ENCODE results near the gene MRM1.

MRM1 gene, protein sequence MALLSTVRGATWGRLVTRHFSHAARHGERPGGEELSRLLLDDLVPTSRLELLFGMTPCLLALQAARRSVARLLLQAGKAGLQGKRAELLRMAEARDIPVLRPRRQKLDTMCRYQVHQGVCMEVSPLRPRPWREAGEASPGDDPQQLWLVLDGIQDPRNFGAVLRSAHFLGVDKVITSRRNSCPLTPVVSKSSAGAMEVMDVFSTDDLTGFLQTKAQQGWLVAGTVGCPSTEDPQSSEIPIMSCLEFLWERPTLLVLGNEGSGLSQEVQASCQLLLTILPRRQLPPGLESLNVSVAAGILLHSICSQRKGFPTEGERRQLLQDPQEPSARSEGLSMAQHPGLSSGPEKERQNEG

DNA sequence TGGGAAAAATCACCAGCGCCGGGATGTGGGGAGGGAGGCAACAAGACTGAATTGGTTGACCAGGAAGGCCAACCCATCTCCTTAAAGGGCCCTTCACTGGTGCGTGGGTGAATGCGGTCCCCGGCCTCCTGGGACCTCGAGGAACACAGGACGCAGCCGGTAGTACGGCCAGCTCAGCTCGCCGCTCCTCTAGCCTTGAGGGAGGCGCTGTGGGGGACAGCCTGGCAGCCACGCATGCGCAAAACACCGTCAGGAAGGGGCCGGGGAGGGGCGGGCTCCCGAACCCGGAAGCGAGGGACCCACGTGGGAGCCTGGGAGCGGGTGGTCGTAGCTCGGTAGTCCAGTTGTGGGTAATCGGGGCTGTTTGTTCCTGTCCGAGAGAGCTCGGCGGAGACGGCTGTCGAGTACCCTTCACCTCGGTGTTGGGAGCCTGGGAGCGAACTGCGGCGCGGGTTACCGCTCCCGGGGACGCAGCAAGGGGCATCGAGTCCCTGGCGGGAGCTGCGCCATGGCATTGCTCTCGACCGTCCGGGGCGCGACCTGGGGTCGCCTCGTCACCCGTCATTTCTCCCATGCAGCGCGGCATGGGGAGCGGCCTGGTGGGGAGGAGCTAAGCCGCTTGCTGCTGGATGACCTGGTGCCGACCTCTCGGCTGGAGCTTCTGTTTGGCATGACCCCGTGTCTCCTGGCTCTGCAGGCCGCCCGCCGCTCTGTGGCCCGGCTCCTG, at the start of gene MRM1:
Gene MRM1, plus strand, starts transcription at position 281 of the 727 bp plus-strand sequence. Its CDS starts 228 bp downstream, at position 509.
- DNase-seq, result peak; percentile 82 to 93

DNA sequence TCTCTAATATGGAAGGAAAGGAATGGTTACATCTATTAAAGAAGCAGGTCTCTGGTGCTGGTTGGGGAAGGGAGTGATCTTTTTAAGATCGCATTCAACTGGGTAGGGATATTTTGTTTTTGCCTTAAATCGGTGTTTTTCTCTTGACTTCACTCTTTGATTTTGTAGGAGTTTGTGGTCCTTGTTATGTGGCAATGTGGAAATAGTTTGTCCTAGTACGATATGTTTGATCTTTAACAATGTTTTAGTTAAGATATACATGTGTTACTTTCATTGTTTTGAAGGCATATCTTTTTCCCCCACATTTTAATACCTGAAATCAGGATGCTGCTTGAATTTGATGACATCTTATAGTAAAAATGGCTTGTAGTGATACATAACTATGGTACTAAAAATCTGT, 47.9 kb upstream of the MRM1 start:
- no peak for DNase-seq

DNA sequence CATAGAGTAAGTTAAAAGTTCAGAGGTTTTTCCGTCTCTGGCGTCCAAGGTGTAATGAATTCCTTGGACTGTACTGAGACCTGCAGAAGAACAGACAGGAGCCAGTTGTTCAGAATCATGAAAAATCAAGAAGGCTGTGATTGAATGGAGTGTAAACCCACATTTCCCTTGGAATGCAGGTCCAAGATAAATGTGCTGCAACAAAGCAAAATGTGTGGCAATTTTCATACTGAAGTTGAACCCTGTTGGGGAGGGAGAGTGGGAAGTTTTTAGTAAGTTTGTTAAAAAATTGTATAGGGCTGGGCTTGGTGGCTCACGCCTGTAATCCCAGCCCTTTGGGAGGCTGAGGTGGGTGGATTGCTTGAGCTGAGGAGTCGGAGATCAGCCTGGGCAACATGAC, 35.3 kb upstream of the MRM1 start:
- DNase-seq, result no peak

DNA sequence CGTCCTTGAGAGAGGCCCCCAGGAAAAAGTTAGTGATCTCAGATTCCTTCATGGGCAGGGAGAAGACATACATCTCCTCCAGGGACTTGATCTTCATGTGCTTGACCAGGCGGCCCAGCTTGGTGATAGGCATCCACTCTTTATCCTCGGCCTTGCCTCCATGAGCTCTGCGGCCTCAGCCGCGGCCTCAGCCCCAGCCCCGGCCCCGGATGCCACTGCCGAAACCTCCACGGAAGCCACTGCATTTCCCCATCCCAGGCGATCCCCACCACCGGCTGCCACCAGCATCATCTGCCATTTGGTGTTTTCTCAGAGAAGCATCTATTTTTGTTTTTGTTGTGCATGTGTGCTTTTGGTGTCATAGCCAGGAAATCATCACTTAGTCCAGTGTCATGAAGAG, 26.4 kb upstream of the MRM1 start:
- DNase-seq, result no peak

DNA sequence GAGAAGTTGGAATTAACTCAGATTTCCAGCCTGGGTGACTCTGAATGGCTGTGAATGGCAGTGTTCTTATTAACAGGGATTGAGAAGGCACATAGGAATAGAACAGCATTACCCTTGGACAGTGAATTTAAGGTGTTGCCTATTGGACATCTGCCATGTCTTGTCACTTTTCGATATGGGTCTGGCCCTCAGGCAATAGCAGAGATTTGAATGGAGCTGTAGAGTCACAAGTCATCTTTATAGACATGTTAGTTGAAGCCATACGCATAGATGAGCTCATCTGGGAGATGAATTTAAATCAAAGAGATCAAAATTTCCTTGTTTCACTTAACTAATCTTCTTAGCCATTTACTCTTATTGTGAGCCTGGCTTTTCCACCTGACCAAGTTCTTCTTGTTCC, 24.6 kb upstream of the MRM1 start:
- DNase-seq, result no peak

DNA sequence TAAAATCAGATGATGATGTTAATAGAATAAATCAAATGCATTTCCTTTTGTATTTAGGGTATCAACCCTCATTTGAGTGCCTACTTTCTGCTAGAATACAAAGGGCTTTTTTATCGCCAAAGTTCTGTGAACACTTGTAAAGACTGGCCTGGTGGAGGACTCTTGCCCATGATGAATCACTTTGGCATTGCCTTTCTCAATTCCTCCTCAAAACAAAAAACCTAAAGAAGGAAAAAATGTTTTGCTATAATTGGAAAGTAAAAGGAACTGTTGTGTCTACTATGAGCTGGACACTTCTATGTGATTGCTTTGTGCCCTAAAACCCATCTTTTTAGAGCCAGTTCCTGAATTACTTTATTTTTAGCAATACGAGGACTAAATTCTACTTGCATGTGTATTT, 22.7 kb upstream of the MRM1 start:
- DNase-seq, result no peak

DNA sequence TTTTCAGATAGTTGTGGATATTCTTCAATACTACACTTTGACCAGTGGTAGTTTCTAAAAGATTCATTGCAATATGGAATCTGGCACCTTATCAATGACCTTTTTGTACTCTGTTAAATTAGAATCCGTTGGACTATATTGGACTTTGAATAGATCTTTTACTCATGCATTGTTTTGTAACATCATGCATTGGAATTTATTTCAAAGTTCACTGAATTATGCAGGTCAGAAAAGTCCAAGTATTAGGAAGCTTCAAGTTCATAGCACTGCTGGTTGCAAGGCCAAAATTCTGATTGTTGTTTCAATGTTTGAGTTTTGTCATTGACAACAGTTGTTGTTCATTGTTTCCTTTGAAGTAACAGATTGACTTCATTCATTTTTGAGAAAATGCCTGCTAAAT, 17.6 kb upstream of the MRM1 start:
- no peak for DNase-seq

DNA sequence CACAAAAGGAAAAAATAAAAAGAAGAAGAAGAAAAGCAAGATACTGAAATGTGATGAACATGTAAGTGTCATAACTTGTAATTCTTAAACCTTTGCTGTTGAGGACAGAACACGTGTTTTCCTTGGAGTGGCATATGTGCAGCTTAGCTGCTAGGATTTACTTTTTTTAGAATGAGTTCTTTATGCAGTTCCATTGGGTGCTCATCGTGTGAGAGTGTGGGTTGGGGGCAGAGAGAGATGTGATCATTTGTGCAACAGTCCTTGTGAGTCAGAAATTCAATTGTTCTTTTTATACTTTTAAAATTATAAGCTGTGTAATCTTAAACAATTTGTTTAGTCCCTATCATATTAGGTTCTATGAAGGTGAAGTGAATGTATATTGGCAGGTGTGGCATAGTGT, 15.2 kb upstream of the MRM1 start:
- DNase-seq, result no peak

DNA sequence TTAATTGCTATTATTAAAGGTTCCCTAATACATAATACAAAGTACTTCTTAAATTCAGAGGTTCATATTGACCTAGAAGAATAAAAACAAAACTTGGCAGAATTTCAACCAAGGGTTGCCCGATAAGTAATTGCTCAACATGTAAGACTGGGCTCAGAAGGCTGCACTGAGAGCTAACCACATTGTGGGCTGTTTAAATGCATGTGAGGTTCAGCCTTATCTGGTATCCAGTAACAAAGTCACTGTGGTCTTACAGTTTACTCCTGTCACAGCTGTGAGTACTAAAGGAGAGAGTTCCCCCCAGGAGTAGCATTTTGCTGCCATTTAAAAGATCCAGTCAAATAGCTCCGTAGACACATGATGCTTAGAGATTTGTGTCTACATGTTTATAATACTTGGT, 11.3 kb upstream of the MRM1 start:
- DNase-seq, result no peak

DNA sequence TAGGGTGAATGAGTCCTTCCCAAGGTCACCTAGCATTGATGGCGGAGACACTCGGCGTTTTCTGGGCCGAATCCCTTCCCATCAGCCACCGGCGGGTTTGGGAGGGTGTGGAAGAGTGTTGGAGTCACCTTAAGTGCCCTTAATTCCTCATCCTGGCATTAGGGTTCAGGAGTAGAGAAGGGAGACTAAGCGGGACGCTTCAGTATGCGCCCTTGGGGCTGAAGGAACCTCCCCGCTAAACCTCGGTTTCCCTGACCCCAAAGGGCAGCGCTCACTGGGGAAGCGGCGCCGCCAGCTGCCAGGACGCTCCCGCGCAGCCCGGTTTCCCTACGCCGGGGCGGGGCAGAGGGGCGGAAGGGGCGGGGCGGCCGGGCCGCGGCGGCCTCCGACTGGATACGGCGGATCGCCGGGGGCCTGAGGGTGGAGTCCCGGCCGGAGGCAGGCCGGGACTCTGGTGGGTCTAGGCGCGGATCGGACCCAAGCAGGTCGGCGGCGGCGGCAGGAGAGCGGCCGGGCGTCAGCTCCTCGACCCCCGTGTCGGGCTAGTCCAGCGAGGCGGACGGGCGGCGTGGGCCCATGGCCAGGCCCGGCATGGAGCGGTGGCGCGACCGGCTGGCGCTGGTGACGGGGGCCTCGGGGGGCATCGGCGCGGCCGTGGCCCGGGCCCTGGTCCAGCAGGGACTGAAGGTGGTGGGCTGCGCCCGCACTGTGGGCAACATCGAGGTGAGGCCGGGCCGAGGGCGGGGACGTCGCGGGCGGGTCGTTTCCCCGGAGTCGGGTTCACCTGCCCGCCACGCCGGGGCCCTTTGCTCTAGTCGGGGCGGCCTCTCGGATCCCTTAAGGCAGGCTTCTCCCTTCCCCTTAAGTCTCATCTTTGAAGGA, 9.7 kb upstream of the MRM1 start, which contains the start of gene DHRS11:
Gene DHRS11, plus strand, starts transcription at position 446 of the 882 bp plus-strand sequence. Its CDS starts 131 bp downstream, at position 577.
- peak in 1 of 2 experiments; percentile 70 for DNase-seq

DNA sequence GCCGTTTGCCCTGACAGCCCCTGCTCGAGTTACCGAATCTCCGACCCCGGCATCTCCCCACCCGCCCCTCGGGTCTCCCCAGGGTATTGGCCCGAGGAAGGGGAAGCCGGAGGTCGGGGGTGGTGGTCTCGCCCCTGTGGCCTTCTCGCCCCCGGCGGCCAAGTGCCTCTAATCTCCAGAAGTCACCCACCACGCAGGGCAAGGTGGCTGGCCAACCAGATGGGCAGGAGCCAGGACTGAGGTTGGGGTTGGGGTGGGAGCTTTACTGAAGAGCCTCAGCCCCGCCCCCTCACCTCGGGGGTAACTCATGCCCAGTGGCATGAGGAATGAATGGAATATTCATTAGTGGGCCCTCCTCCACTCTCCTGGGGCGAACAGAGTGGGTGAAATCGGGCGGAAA, 9.1 kb upstream of the MRM1 start:
- DNase-seq, result no peak

DNA sequence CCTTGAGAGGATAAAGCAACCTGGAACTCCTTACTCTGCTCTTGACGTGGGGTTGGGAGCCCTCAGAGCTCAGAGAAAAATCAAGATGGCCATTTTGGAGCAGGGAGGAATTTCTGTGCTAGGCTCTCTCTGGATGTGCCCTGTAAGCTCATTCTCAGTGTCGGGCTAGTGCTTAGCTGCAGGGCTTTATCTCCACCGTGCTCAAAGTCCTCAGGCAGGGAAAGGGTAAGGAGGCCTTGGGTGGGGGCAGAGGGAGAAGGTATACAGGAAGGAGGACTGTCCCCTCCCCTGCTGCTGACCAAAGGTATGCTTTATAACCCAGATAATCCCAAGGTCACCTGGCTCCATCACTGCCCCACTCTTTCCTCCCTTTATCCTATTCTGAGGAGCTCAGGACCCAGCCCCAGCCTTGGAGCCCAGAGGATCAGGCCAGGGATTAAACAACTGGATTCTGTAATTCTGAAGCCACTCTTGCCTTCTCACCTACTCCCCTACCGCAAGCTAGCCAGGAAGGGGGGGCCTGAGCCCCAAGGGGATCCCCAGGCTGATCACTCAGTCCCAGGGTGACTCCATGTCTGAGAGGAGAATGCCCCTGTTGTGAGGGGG, 8.6 kb upstream of the MRM1 start:
- DNase-seq, result no peak

DNA sequence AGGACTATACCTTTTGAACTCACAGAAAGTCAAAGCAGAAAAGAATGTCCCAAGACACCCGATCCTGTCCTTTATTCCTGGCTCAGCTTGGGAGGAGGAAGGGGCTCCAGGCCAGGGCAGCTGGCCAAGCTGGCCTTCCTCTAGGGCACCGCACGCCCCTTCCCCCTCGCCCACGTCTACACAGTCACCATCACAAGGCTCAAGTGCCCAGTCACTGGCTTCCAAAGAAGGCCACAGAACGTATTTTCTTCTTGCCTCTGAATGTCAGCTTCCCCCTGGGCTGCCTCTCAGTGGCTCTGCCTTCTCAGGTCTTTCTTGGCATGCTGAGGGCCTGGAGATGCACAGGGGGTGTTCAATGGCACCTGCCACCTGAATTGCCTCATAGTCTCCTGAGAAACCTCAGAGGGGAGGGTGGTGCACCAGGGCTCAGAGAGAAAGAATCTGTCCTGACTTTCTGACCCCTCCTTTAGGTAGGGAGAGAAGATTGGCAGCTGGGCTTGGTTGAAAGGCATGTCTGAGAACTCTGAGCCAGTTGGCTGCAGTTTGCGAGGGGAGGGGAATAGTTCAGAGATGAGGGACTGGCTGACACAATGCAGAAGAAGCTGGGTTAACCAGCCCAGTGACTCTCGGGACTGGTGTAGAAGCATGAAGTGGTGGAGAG, 7.6 kb upstream of the MRM1 start:
- no peak for DNase-seq

DNA sequence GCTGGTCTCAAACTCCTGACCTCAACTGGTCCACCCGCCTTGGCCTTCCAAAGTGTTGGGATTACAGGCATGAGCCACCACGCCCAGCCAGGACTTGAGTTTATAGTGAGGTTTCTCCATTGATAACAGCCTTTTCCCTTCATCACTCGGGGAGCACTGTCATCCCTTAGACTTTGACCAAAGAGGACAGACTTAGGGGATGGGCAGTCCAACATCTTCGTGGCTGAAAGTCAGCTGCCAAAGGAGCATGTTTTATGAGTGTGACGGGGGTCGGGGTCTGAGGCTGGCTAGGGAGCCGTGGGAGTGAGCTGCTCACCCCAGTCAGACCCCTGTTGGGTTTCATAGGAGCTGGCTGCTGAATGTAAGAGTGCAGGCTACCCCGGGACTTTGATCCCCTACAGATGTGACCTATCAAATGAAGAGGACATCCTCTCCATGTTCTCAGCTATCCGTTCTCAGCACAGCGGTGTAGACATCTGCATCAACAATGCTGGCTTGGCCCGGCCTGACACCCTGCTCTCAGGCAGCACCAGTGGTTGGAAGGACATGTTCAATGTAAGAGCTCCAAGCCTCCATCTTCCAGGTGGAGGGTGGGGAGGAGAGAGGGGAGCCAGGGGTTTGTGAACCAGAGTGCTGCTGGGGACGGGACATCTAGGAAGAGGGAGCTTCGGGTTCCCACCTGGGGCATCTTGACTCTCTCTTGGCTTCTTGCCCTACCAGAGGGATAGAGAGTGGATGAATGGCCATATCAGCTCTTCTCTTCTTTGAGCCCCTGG, 6.6 kb upstream of the MRM1 start:
- DNase-seq, result no peak

DNA sequence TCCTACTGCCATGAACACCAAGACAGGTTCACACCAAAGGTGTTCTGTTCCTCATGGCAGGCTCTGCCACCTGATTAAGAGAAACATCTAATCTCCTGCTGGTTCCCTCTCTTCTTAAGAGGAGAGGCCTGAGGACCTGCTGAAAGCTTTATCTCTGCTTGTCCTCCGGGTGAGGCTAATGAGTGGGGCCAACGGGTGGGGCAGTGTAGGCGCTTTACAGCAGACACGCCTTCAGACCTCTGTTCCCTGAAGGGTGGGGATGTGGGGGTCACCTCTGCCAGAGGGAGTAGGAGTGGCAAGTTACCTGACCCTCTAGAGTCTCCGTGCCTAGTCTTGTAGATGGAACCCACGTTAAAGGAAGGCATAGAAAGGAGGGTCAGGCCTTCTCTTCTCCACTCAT, 4.2 kb upstream of the MRM1 start:
- DNase-seq, result no peak

DNA sequence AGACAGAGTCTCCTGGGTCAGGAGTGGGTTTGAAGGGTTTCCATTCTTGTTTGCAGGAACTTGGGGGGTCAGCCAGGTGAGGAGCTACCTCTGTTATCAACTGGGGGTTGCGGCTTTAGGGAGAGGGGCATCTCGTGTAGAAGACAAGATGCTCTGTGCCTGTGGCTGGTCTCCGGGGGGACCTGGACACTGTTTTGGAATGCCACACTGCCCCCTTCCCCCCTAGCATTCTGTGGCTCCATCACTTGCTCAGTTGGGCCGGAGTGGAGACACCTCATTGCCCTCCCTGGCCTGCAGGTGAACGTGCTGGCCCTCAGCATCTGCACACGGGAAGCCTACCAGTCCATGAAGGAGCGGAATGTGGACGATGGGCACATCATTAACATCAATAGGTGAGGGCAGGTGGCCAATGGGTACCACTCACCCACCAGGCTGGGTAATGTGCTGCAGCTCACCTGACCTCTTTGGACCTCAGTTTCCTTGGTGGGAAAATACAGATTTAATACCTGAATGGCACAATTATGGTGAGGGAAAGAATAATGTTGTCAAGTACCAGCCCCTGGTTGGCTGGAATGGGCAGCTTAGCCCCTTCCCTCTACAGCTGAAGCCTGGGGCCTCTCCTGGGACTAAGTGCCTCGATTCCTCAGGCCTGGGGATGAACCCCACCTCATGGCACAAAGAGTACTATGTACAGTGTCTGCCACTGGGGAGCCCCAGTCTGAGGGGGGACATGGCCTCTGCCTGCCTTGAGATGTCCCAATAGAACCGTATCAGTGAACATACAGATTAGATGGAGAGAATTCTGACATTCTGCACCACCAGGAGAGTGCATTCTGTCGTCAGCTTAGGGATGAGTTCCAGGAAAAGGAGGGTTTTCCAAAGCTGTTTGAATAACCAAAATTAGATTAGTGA, 3.3 kb upstream of the MRM1 start:
- DNase-seq, result no peak

DNA sequence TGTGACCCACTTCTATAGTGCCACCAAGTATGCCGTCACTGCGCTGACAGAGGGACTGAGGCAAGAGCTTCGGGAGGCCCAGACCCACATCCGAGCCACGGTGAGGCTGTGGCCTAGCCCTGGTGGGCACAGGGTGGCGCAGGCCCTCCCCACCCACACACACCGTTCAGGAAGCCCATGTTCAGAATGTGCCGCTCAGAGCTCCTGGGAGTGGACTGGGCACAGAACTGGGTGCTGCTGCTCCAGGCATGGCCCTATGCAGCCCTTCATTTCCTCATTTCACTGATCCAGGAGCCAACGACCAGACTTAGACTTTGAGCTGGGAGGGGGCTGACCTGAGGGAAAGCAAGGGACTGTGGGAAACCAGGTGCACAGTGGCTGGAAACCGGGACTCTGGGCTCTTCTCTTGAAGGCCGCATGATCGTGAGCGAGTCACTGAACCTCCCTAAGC, 2.4 kb upstream of the MRM1 start:
- DNase-seq, result no peak

DNA sequence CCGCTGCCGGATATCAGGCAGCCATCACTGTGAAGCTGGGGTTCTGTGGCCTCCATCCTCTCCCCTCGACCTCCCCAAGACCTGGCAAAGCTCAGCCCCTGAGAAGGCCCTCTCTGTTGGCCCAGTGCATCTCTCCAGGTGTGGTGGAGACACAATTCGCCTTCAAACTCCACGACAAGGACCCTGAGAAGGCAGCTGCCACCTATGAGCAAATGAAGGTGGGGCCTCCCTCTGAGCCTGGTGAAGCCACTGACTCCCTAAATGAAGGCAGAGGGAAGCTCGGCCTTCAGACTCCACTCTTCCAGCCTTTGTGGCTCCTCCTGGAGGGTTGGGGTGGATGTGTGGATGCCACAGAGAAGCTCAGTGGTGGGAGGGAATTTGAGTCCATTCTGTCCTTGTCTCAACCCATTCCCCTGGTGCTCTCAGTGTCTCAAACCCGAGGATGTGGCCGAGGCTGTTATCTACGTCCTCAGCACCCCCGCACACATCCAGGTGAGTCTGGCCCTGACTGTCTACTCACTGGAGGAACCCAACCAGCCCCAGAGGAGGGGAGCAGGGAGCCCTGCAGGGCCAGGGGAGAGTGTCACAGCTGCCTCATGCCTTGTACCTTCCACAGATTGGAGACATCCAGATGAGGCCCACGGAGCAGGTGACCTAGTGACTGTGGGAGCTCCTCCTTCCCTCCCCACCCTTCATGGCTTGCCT, 1.7 kb upstream of the MRM1 start:
- DNase-seq, result no peak

DNA sequence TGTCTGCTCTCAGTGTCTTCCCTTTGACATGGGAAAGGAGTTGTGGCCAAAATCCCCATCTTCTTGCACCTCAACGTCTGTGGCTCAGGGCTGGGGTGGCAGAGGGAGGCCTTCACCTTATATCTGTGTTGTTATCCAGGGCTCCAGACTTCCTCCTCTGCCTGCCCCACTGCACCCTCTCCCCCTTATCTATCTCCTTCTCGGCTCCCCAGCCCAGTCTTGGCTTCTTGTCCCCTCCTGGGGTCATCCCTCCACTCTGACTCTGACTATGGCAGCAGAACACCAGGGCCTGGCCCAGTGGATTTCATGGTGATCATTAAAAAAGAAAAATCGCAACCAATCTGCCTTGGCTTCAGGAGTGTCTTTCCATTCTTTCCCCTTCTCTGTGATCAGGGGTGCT, 918 bp upstream of the MRM1 start:
- no peak for DNase-seq

DNA sequence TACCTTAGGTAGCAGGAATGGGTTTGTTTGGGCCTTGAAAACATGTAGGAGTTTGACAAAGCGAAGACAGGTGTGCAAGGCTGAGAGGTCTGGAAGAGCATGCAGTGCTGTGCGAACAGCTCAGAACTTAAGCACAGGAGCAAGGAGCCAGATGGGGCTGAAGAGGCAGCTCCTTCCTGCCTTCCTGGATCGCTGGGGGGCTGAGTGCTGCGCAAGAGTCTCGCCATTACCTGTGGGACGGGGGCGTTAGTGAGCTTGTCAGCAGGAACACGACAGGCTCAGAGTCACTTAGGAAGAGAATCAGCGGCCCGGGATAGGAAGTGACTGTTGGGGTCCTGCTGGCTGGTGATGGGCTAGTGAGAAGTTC, 464 bp upstream of the MRM1 start:
- DNase-seq, result no peak

All from SW 1271 (cell line).